ENCODE data around the gene ZNF225.
"Not testable (repeated sequence)": the region's sequence is repeated elsewhere in the genome, so short reads cannot be mapped to it uniquely, and the experiment has no call there.

Gene ZNF225

DNA sequence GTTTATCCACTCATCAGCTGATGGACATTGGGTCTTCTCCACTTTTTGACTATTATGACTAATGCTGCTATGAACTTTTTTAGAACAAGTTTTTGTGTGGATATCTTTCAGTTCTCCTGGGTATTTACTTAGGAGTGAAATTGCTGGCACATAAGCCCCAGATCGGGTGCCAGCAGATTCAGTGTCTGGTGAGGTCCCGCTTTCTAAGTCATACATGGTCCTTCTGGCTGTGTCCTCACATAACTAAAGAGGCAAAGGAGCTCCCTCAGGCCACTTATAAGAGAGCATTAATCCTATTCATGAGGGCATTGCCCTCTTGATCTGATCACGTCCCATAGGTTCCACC lies 51.1 kb downstream of the ZNF225 start:
- Histone ChIP-seq H3K9ac (no peak overlapping the region), H3K4me3 (IDR thresholded peaks at IDR 0.05; ENCODE audit: insufficient read depth, low read depth, low read length) (no peak overlapping the region), H3K27ac (no peak overlapping the region), H3K4me2 (peak overlapping the region; percentile 36; the same call in 1 of the 2 replicates), H3K79me2 (ENCODE audit: insufficient read depth, low read depth) (no peaks in the 10 kb centered on the region), H3K27me3 (ENCODE audit: insufficient read depth, low read depth) (no peaks in the 10 kb centered on the region), H2AFZ (ENCODE audit: low read depth) (peak overlapping the region; percentile 89), H4K20me1 (ENCODE audit: insufficient read depth) (no peaks in the 10 kb centered on the region), H3K4me1 (ENCODE audit: low read depth, poor library complexity, severe bottlenecking) (peaks cover 10% of the 10 kb centered on the region), H3K36me3 (ENCODE audit: insufficient read depth) (peaks cover 10% of the 10 kb centered on the region; the same call in 1 of the 2 replicates)
- TF ChIP-seq, protein P1, sequence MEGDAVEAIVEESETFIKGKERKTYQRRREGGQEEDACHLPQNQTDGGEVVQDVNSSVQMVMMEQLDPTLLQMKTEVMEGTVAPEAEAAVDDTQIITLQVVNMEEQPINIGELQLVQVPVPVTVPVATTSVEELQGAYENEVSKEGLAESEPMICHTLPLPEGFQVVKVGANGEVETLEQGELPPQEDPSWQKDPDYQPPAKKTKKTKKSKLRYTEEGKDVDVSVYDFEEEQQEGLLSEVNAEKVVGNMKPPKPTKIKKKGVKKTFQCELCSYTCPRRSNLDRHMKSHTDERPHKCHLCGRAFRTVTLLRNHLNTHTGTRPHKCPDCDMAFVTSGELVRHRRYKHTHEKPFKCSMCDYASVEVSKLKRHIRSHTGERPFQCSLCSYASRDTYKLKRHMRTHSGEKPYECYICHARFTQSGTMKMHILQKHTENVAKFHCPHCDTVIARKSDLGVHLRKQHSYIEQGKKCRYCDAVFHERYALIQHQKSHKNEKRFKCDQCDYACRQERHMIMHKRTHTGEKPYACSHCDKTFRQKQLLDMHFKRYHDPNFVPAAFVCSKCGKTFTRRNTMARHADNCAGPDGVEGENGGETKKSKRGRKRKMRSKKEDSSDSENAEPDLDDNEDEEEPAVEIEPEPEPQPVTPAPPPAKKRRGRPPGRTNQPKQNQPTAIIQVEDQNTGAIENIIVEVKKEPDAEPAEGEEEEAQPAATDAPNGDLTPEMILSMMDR (conservative IDR thresholded peaks at IDR 0.05; ENCODE audit: low read depth, low read length) = no peak

DNA sequence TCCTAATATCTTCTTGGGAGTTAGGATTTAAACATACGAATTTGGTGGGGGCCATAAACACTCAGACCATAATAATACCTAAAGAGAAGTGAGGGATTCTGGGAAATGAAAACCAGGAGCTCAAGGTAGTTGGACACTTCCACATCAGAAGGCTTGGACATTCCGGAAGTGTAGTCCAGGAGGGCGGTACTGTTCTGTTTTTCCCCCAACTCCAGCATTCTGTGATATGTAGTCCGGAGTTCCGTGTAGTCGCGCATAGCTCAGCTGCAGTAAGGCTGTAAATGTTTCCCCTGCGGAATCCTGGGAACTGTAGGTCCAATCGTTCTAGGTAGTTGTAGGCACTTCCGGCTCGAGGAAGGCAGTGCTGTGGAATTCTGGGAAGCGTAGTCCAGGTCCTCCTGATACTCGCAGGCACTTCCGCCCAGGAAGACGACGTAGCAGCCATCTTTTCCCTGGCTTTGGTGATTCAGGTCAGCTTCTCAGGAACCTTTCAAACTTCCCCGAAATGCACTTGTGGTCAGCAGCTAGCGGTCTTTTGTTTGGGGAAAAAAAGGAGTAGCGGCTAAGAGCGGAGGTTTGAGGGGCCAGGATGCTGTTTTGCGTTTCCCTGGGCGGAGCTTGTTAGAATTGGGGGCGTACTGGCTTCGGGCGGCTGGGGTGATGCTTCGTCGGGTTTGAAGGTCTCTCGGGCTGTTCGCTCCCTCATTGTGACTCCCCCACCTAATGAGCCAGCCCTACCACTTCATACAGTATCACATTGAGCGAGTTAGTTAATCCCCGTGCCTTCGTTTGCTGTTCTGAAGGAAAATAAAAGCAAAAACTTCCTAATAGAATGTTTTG lies 51.7 kb downstream of the ZNF225 start, which contains the start of gene ZNF226:
Gene ZNF226 (plus strand): TSS at position 428 of the 840 bp plus-strand sequence. CDS start 4,981 bp downstream, outside the sequence.
- no peaks in the 10 kb centered on the region for H3K79me2 ChIP-seq (ENCODE audit: insufficient read depth, low read depth)
- H2AFZ ChIP-seq (ENCODE audit: low read depth) = peak within 1 kb of the TSS; percentile 89
- H4K20me1 ChIP-seq (ENCODE audit: insufficient read depth) = no peaks in the 10 kb centered on the region
- H3K36me3 ChIP-seq (ENCODE audit: insufficient read depth) = peaks cover 10% of the 10 kb centered on the region; the same call in 1 of the 2 replicates
- no peak within 1 kb of the TSS for H3K4me3 ChIP-seq (IDR thresholded peaks at IDR 0.05; ENCODE audit: insufficient read depth, low read depth, low read length)
- peak within 1 kb of the TSS; percentile 38; the same call in 1 of the 2 replicates for H3K9ac ChIP-seq
- H3K4me1 ChIP-seq (ENCODE audit: low read depth, poor library complexity, severe bottlenecking) = peaks cover 10% of the 10 kb centered on the region
- H3K4me2 ChIP-seq = peak within 1 kb of the TSS; percentile 77
- H3K27ac ChIP-seq = peak within 1 kb of the TSS; percentile 16; the same call in 1 of the 2 replicates
- H3K27me3 ChIP-seq (ENCODE audit: insufficient read depth, low read depth) = no peaks in the 10 kb centered on the region
- TF ChIP-seq, protein P1 (conservative IDR thresholded peaks at IDR 0.05; ENCODE audit: low read depth, low read length) = no peak

- H3K79me2 ChIP-seq (ENCODE audit: insufficient read depth, low read depth); H3K4me3 ChIP-seq (IDR thresholded peaks at IDR 0.05; ENCODE audit: insufficient read depth, low read depth, low read length); H3K27me3 ChIP-seq (ENCODE audit: insufficient read depth, low read depth); H4K20me1 ChIP-seq (ENCODE audit: insufficient read depth); H3K27ac ChIP-seq; H3K4me1 ChIP-seq (ENCODE audit: low read depth, poor library complexity, severe bottlenecking); H3K9ac ChIP-seq; H2AFZ ChIP-seq (ENCODE audit: low read depth); H3K4me2 ChIP-seq: not testable (repeated sequence)
- H3K36me3 ChIP-seq (ENCODE audit: insufficient read depth) = peaks cover 36% of the 10 kb centered on the region; the same call in 1 of the 2 replicates
These were observed 57.5 kb downstream of the ZNF225 start for GRCh38 chr19:44170660-44171059.

- H3K79me2 ChIP-seq (ENCODE audit: insufficient read depth, low read depth) = no peaks in the 10 kb centered on the region
- H2AFZ ChIP-seq (ENCODE audit: low read depth) = no peak overlapping the region
- no peak overlapping the region for H3K27ac ChIP-seq
- no peak overlapping the region for H3K4me3 ChIP-seq (IDR thresholded peaks at IDR 0.05; ENCODE audit: insufficient read depth, low read depth, low read length)
- peaks cover 22% of the 10 kb centered on the region; the same call in 1 of the 2 replicates for H3K36me3 ChIP-seq (ENCODE audit: insufficient read depth)
- H3K9ac ChIP-seq = no peak overlapping the region
- no peaks in the 10 kb centered on the region for H3K4me1 ChIP-seq (ENCODE audit: low read depth, poor library complexity, severe bottlenecking)
- no peak overlapping the region for H3K4me2 ChIP-seq
- no peaks in the 10 kb centered on the region for H4K20me1 ChIP-seq (ENCODE audit: insufficient read depth)
- H3K27me3 ChIP-seq (ENCODE audit: insufficient read depth, low read depth) = no peaks in the 10 kb centered on the region
- TF ChIP-seq, protein P1 (conservative IDR thresholded peaks at IDR 0.05; ENCODE audit: low read depth, low read length) = no peak
These were observed 63.4 kb downstream of the ZNF225 start for GRCh38 chr19:44176590-44176989.

DNA sequence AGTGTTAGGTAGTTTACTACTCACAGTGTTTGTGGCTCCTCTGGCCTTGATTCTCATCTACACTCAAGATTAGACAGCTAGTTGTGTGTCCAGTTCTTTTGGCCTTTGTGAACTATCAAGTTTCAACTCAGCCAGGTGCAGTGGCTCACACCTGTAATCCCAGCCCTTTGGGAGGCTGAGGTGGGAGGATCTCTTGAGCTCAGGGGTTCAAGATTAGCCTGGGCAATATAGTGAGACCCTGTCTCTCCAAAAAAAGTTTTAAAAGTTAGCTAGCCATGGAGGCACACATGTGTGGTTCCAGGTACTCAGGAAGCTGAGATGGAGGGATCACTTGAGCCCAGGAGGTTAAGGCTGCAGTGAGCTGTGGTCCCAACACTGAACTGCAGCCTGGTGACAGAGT lies 67.8 kb downstream of the ZNF225 start:
- Histone ChIP-seq H3K79me2 (ENCODE audit: insufficient read depth, low read depth) (no peaks in the 10 kb centered on the region), H3K9ac (no peak overlapping the region), H4K20me1 (ENCODE audit: insufficient read depth) (no peaks in the 10 kb centered on the region), H3K4me3 (IDR thresholded peaks at IDR 0.05; ENCODE audit: insufficient read depth, low read depth, low read length) (no peak overlapping the region), H2AFZ (ENCODE audit: low read depth) (no peak overlapping the region), H3K36me3 (ENCODE audit: insufficient read depth) (peaks cover under 1% of the 10 kb centered on the region; the same call in 1 of the 2 replicates), H3K27ac (no peak overlapping the region), H3K4me1 (ENCODE audit: low read depth, poor library complexity, severe bottlenecking) (no peaks in the 10 kb centered on the region), H3K4me2 (no peak overlapping the region), H3K27me3 (ENCODE audit: insufficient read depth, low read depth) (no peaks in the 10 kb centered on the region)
- TF ChIP-seq, protein P1 (conservative IDR thresholded peaks at IDR 0.05; ENCODE audit: low read depth, low read length) = no peak

Data from KMS-11 (cell line).